H9 (cell line): ENCODE measurements around the gene TRIM27. TPM values are rescaled to one million over a fixed set of nuclear protein-coding genes. Genes with fewer than 3 reads are reported as not detected.
"Not testable (repeated sequence)": the region's sequence is repeated elsewhere in the genome, so short reads cannot be mapped to it uniquely, and the experiment has no call there.

Experiments used
- DNase-seq: peaks from one replicate; pipeline ENCODE4 v3.0.0-alpha.2; 2017
- H2AFZ ChIP-seq: one replicate; pipeline ENCODE4 v1.6.1; 2013; ENCODE audit warnings: mild to moderate bottlenecking, low read length, control low read depth, moderate library complexity
- H2AK5ac ChIP-seq: 2 replicates; pipeline ENCODE4 v1.6.1; 2013; ENCODE audit warnings: low read length, control low read depth, mixed read lengths; ENCODE audit not compliant: insufficient read length
- H2BK120ac ChIP-seq: one replicate; pipeline ENCODE4 v1.6.1; 2013; ENCODE audit warnings: low read depth, mild to moderate bottlenecking, low read length, control low read depth, inconsistent platforms; ENCODE audit not compliant: poor library complexity, severe bottlenecking
- H2BK12ac ChIP-seq: 2 replicates; pipeline ENCODE4 v1.6.1; 2013; ENCODE audit warnings: low read length, control low read depth, mixed read lengths, low read depth; ENCODE audit not compliant: insufficient read length
- H2BK15ac ChIP-seq: 2 replicates; pipeline ENCODE4 v1.6.1; 2013; ENCODE audit warnings: low read depth, low read length, control low read depth
- H2BK20ac ChIP-seq: one replicate; pipeline ENCODE4 v1.6.1; 2013; ENCODE audit warnings: low read depth, mild to moderate bottlenecking, low read length, control low read depth, inconsistent platforms; ENCODE audit not compliant: poor library complexity, severe bottlenecking
- H2BK5ac ChIP-seq: 2 replicates; pipeline ENCODE4 v1.6.1; 2013; ENCODE audit warnings: low read length, control low read depth, mixed read lengths; ENCODE audit not compliant: insufficient read length
- H3K14ac ChIP-seq: 2 replicates; pipeline ENCODE4 v1.6.1; 2013; ENCODE audit warnings: low read length, control low read depth; ENCODE audit not compliant: insufficient read depth
- H3K18ac ChIP-seq: 2 replicates; pipeline ENCODE4 v1.6.1; 2013; ENCODE audit warnings: low read depth, mild to moderate bottlenecking, mixed read lengths, low read length, control low read depth; ENCODE audit not compliant: insufficient read length
- H3K23ac ChIP-seq: 2 replicates; pipeline ENCODE4 v1.6.1; 2013; ENCODE audit warnings: low read length, control low read depth, mixed read lengths, low read depth; ENCODE audit not compliant: insufficient read length
- H3K23me2 ChIP-seq: 2 replicates; pipeline ENCODE4 v1.6.1; 2013; ENCODE audit warnings: low read depth, mild to moderate bottlenecking, mixed read lengths, low read length, control low read depth; ENCODE audit not compliant: insufficient read length, poor library complexity, severe bottlenecking
- H3K27ac ChIP-seq: 2 replicates; pipeline ENCODE4 v1.5.1; 2013; ENCODE audit warnings: low read length, control low read depth, mixed read lengths, low read depth; ENCODE audit not compliant: insufficient read length
- H3K27me3 ChIP-seq: 2 replicates; pipeline ENCODE4 v1.6.1; 2013; ENCODE audit warnings: low read length, control low read depth, inconsistent platforms; ENCODE audit not compliant: insufficient read depth
- H3K4ac ChIP-seq: 2 replicates; pipeline ENCODE4 v1.6.1; 2013; ENCODE audit warnings: low read depth, mild to moderate bottlenecking, control low read depth, inconsistent platforms, low read length, moderate library complexity
- H3K4me1 ChIP-seq: 2 replicates; pipeline ENCODE4 v1.6.1; 2013; ENCODE audit warnings: low read length, control low read depth, inconsistent platforms; ENCODE audit not compliant: insufficient read depth
- H3K4me2 ChIP-seq: 2 replicates; pipeline ENCODE4 v1.6.1; 2013; ENCODE audit warnings: low read length, control low read depth, mixed read lengths; ENCODE audit not compliant: insufficient read length, insufficient read depth
- H3K56ac ChIP-seq: 2 replicates; pipeline ENCODE4 v1.6.1; 2013; ENCODE audit warnings: low read depth, mild to moderate bottlenecking, mixed read lengths, low read length, control low read depth; ENCODE audit not compliant: insufficient read length
- H3K79me1 ChIP-seq: 2 replicates; pipeline ENCODE4 v1.6.1; 2013; ENCODE audit warnings: low read depth, mild to moderate bottlenecking, moderate library complexity, low read length, control low read depth, inconsistent platforms; ENCODE audit not compliant: insufficient read depth, poor library complexity, severe bottlenecking
- H3K79me2 ChIP-seq: 2 replicates; pipeline ENCODE4 v1.6.1; 2013; ENCODE audit warnings: low read length, control low read depth, inconsistent platforms; ENCODE audit not compliant: insufficient read depth
- H3K9ac ChIP-seq: 2 replicates; pipeline ENCODE4 v1.6.1; 2013; ENCODE audit warnings: low read length, control low read depth, mixed read lengths; ENCODE audit not compliant: insufficient read length; ENCODE audit errors: extremely low read depth
- H3K9me3 ChIP-seq: one replicate; pipeline ENCODE4 v1.6.1; 2013; ENCODE audit warnings: low read depth, low read length, inconsistent platforms; ENCODE audit not compliant: control insufficient read depth
- H3T11ph ChIP-seq: one replicate; pipeline ENCODE4 v1.6.1; 2013; ENCODE audit warnings: mild to moderate bottlenecking, low read length, control low read depth, inconsistent platforms
- H4K20me1 ChIP-seq: one replicate; pipeline ENCODE4 v1.6.1; 2013; ENCODE audit not compliant: control insufficient read depth, insufficient read length, insufficient read depth
- H4K5ac ChIP-seq: 2 replicates; pipeline ENCODE4 v1.6.1; 2013; ENCODE audit warnings: low read depth, mild to moderate bottlenecking, mixed read lengths, low read length, control low read depth; ENCODE audit not compliant: insufficient read length
- H4K8ac ChIP-seq: replicated peaks from 2 replicates; pipeline ENCODE4 v1.6.1; 2013; ENCODE audit warnings: low read length, control low read depth, mixed read lengths, low read depth; ENCODE audit not compliant: insufficient read length
- H4K91ac ChIP-seq: 2 replicates; pipeline ENCODE4 v1.6.1; 2013; ENCODE audit warnings: low read depth, mild to moderate bottlenecking, moderate library complexity, mixed read lengths, low read length, control low read depth; ENCODE audit not compliant: insufficient read length
- H3K27ac Mint-ChIP-seq, 3 experiments: 2 replicates in 2 of 3; 3 replicates in 1 of 3; pipeline ENCODE4 v1.8.0; 2020 to 2021; ENCODE audit warnings: mixed read lengths in 3 of 3, mild to moderate bottlenecking in 1 of 3, moderate library complexity in 1 of 3
- H3K27me3 Mint-ChIP-seq: 2 replicates; pipeline ENCODE4 v1.8.0; 2021; ENCODE audit warnings: low read depth, mild to moderate bottlenecking, moderate library complexity, mixed read lengths
- H3K36me3 Mint-ChIP-seq, 3 experiments: 2 replicates in 2 of 3; 3 replicates in 1 of 3; pipeline ENCODE4 v1.8.0; 2020 to 2021; ENCODE audit warnings: low read depth in 3 of 3, mixed read lengths in 3 of 3; ENCODE audit not compliant: insufficient read depth in 1 of 3
- H3K4me1 Mint-ChIP-seq, 2 experiments: 2 replicates each; pipeline ENCODE4 v1.8.0; 2020; ENCODE audit warnings: mixed read lengths in 2 of 2
- H3K4me3 Mint-ChIP-seq, 2 experiments: 2 replicates in 1 of 2; 3 replicates in 1 of 2; pipeline ENCODE4 v1.8.0; 2020 to 2021; ENCODE audit warnings: mild to moderate bottlenecking in 2 of 2, mixed read lengths in 2 of 2, moderate library complexity in 1 of 2
- H3K9me3 Mint-ChIP-seq, 2 experiments: 2 replicates in 1 of 2; 3 replicates in 1 of 2; pipeline ENCODE4 v1.8.0; 2020; ENCODE audit warnings: mild to moderate bottlenecking in 2 of 2, mixed read lengths in 2 of 2, moderate library complexity in 1 of 2
- WGBS: extraction: QIAGEN DNeasy Blood & Tissue Kit; methylation state at CpG from one replicate; pipeline ENCODE4 v1.1.7; 2013; ENCODE audit warnings: missing lambda C conversion rate, low lambda C conversion rate, mixed read lengths; ENCODE audit not compliant: insufficient read length; ENCODE audit errors: extremely low coverage; 5-methylcytosine and 5-hydroxymethylcytosine counted together
- total RNA-seq: library from RNA; stranded (reverse); gene quantifications from 2 replicates; pipeline ENCODE4 v1.2.1, GENCODE V29; 2021
- TF ChIP-seq, protein P1 (sequence below): fragments of 200-600 bp; sonication (generic); conservative IDR thresholded peaks from 3 replicates; pipeline ENCODE4 v1.8.0; 2021; ENCODE audit warnings: antibody characterized with exemption, mild to moderate bottlenecking

TRIM27 gene
- total RNA-seq, 1 experiment from 2014 or later = 98.2 TPM

DNA sequence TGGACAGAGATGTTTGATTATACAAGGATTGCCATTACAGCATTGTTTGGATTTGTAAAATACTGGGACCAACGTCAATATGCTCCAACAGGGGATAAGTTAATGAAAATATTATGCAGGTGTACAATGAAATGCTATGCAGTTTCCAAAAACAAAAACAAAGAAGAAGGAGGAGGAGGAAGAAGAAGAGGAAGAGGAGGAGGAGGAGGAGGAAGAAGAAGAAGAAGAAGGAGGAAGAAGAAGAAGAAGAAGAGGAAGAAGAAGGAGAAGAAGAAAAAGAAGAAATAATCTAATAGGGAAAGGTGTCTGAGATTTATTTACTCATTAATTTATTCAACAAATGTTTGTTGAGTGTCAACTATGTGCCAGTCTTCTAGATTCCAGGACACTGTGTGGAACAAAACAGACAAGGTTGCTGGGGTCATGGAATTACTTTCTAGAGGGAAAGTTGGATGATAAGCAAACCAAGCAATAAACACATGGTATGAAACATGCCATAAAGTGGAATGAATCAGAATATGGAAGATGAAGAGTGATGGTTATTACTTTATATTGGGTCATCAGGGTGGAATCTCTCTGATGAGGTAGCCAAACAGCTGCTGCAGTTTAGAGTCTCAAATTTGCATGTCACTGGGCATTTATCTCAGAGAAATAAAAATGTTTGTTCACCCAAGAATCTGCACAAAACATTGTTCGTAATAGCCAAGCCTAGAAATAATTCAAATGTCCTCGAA, 6.3 kb upstream of the TRIM27 start:
- TF ChIP-seq, protein P1, sequence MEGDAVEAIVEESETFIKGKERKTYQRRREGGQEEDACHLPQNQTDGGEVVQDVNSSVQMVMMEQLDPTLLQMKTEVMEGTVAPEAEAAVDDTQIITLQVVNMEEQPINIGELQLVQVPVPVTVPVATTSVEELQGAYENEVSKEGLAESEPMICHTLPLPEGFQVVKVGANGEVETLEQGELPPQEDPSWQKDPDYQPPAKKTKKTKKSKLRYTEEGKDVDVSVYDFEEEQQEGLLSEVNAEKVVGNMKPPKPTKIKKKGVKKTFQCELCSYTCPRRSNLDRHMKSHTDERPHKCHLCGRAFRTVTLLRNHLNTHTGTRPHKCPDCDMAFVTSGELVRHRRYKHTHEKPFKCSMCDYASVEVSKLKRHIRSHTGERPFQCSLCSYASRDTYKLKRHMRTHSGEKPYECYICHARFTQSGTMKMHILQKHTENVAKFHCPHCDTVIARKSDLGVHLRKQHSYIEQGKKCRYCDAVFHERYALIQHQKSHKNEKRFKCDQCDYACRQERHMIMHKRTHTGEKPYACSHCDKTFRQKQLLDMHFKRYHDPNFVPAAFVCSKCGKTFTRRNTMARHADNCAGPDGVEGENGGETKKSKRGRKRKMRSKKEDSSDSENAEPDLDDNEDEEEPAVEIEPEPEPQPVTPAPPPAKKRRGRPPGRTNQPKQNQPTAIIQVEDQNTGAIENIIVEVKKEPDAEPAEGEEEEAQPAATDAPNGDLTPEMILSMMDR = no peak
- Histone ChIP-seq H3T11ph (no peak overlapping the region), H2BK120ac (no peak overlapping the region), H2AFZ (no peak overlapping the region), H2BK15ac (no peak overlapping the region), H3K4me1 (no peaks in the 10 kb centered on the region; the same call in 1 of the 2 replicates), H3K4ac (no peak overlapping the region), H3K79me1 (no peaks in the 10 kb centered on the region), H3K14ac (no peak overlapping the region), H3K23ac (no peak overlapping the region), H3K27me3 (no peaks in the 10 kb centered on the region), H3K79me2 (no peaks in the 10 kb centered on the region), H3K9ac (no peak overlapping the region), H4K91ac (no peak overlapping the region), H2BK5ac (no peak overlapping the region), H2BK20ac (no peak overlapping the region), H3K4me2 (no peak overlapping the region), H2BK12ac (no peak overlapping the region), H3K9me3 (no peaks in the 10 kb centered on the region), H4K20me1 (no peaks in the 10 kb centered on the region), H3K18ac (no peak overlapping the region), H3K56ac (no peak overlapping the region), H4K8ac (no peak overlapping the region), H3K23me2 (no peaks in the 10 kb centered on the region), H2AK5ac (no peak overlapping the region), H3K27ac (no peak overlapping the region), H4K5ac (no peak overlapping the region)
- H3K4me1 Mint-ChIP-seq = peaks cover 0 to 3% of the 10 kb centered on the region in 2 experiments; a peak in 1 of 4 replicates
- H3K27ac Mint-ChIP-seq = no peak overlapping the region
- no peaks in the 10 kb centered on the region for H3K27me3 Mint-ChIP-seq
- no peaks in the 10 kb centered on the region for H3K9me3 Mint-ChIP-seq
- no CpG with 5 or more reads among the region's 3 CpGs for WGBS
- H3K4me3 Mint-ChIP-seq = no peak overlapping the region
- H3K36me3 Mint-ChIP-seq = no peaks in the 10 kb centered on the region
- DNase-seq = no peak

DNA sequence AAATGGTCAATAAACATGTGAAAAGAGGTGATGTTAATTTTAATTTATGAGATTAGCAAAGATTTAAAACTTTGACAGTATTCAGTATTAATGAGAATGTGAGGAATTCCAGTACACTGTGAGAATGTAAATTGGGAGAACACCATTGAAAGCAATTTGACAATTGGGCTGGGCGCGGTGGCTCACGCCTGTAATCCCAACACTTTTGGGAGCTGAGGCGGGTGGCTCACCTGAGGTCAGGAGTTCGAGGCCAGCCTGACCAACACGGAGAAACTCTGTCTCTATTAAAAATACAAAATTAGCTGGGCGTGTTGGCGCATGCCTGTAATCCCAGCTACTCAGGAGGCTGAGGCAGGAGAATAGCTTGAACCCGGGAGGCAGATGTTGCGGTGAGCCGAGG, 5.6 kb upstream of the TRIM27 start:
- not testable (repeated sequence) for H4K20me1 ChIP-seq, H2AFZ ChIP-seq, H3K56ac ChIP-seq, H3K27me3 Mint-ChIP-seq, H3T11ph ChIP-seq, H3K9me3 ChIP-seq, H4K5ac ChIP-seq, H2BK12ac ChIP-seq, H3K79me2 ChIP-seq, H3K23me2 ChIP-seq, DNase-seq, H2AK5ac ChIP-seq, H4K8ac ChIP-seq, H3K9ac ChIP-seq, H3K4me2 ChIP-seq, H3K9me3 Mint-ChIP-seq, H3K79me1 ChIP-seq, H3K18ac ChIP-seq, H2BK120ac ChIP-seq, H3K36me3 Mint-ChIP-seq, H3K23ac ChIP-seq, H3K27ac ChIP-seq, H3K4ac ChIP-seq, H2BK20ac ChIP-seq, H3K14ac ChIP-seq, H3K4me1 Mint-ChIP-seq, H3K4me3 Mint-ChIP-seq, H2BK5ac ChIP-seq, H3K4me1 ChIP-seq, H3K27ac Mint-ChIP-seq, H4K91ac ChIP-seq, H2BK15ac ChIP-seq, H3K27me3 ChIP-seq
- no CpG with 5 or more reads among the region's 11 CpGs for WGBS
